Astrocyte (in vitro differentiated cells and primary cell): ENCODE results near the gene UQCRQ.

Experiments
- CTCF ChIP-seq: IDR thresholded peaks from 2 replicates; pipeline ENCODE4 v1.5.1; 2011; ENCODE audit warnings: low read depth, mild to moderate bottlenecking, inconsistent platforms, low read length, moderate library complexity; ENCODE audit not compliant: insufficient read depth
- EZH2 ChIP-seq: IDR thresholded peaks from 2 replicates; pipeline ENCODE4 v1.6.1; 2012; ENCODE audit warnings: mild to moderate bottlenecking, low read length, inconsistent platforms; ENCODE audit not compliant: insufficient read depth

GRCh38 chr5:132834057-132834456, 32.4 kb upstream of the UQCRQ start:
- TF ChIP-seq CTCF (no peak), EZH2 (no peak)
